ENCODE results near the gene ADAMTSL3. TPM values are rescaled to one million over a fixed set of nuclear protein-coding genes. Genes with fewer than 3 reads are reported as not detected.

ADAMTSL3 gene
- total and polyA plus RNA-seq, 2 of the 4 experiments (the other 2 are of a cell fraction): under 0.01 to 0.02 TPM

- H4K91ac ChIP-seq (ENCODE audit: insufficient read depth, low read depth, low read length): no peak overlapping the region
- BruUV-seq (replicated peaks): no TSS peak
- H3K4me2 ChIP-seq (ENCODE audit: low read depth, low read length): no peak overlapping the region
- dilution Hi-C loops (cut with HindIII; ENCODE audit: low sequenced_read_pairs, unreplicated experiment): no loop called here
- H4K8ac ChIP-seq (ENCODE audit: low read depth in 2 of 2, low read length in 2 of 2): no peak overlapping the region
- H3K9ac ChIP-seq (ENCODE audit: low read depth, low read length): no peak overlapping the region
- WGBS, 2 experiments (ENCODE audit: extremely low coverage in 2 of 2, insufficient read length in 1 of 2): no CpG with 5 or more reads among the region's 2 CpGs
- no peak overlapping the region for H3K4ac ChIP-seq (ENCODE audit: low read depth, low read length)
- no peak overlapping the region for H2AFZ ChIP-seq (replicated peaks; ENCODE audit: low read length, poor library complexity)
- H3K4me3 ChIP-seq (ENCODE audit: insufficient read depth, low read depth, low read length): no peak overlapping the region
- H3K36me3 ChIP-seq (ENCODE audit: control insufficient read depth, insufficient read depth, low read length): no peaks in the 10 kb centered on the region
- intact Hi-C loops (cut with micrococcal nuclease): no loop called here
- POLR2A ChIA-PET (ENCODE audit: unreplicated experiment): no interaction called here
- CTCF ChIA-PET: no interaction called here
- H2BK5ac ChIP-seq (ENCODE audit: low read depth, low read length, poor library complexity, severe bottlenecking): no peak overlapping the region
- H3K23ac ChIP-seq (ENCODE audit: low read depth, low read length): no peak overlapping the region
- H3K14ac ChIP-seq (replicated peaks; ENCODE audit: low read depth, low read length): no peak overlapping the region
- H3K18ac ChIP-seq (ENCODE audit: low read depth, low read length): no peak overlapping the region
- in situ Hi-C loops (cut with MboI; ENCODE audit: low sequenced_read_pairs): no loop called here
- no peaks in the 10 kb centered on the region for H3K4me1 ChIP-seq (ENCODE audit: control insufficient read depth, insufficient read depth, low read length)
- no peak overlapping the region for H3K56ac ChIP-seq (ENCODE audit: extremely low read depth, insufficient read depth, low read length)
- H2AK9ac ChIP-seq (replicated peaks; ENCODE audit: low read depth, low read length, poor library complexity): no peak overlapping the region
- H3K9me1 ChIP-seq (ENCODE audit: insufficient read depth, low read length): no peaks in the 10 kb centered on the region
- H3K27me3 ChIP-seq (ENCODE audit: control insufficient read depth, insufficient read depth, low read length): no peaks in the 10 kb centered on the region
- no peaks in the 10 kb centered on the region for H4K20me1 ChIP-seq (ENCODE audit: insufficient read depth, low read length)
- no peak overlapping the region for H3K27ac ChIP-seq (ENCODE audit: insufficient read depth, low read length)
- H2BK15ac ChIP-seq (ENCODE audit: low read depth, low read length): no peak overlapping the region
- H2AK5ac ChIP-seq (ENCODE audit: low read depth, low read length): no peak overlapping the region
- H3K79me1 ChIP-seq (ENCODE audit: low read depth in 1 of 2, low read length in 2 of 2): no peaks in the 10 kb centered on the region
- ATAC-seq (ENCODE audit: low read depth) (no peak), DNase-seq (no peak)
- no peak overlapping the region for H2BK20ac ChIP-seq (ENCODE audit: low read depth, low read length)
- no peak overlapping the region for H4K5ac ChIP-seq (ENCODE audit: low read depth, low read length)
- peak; percentile 66 for TF ChIP-seq CEBPB (IDR thresholded peaks at IDR 0.05; ENCODE audit: low read depth, low read length)
- TF ChIP-seq FOS (IDR thresholded peaks at IDR 0.05; ENCODE audit: low read depth, low read length): no peak
- H2BK120ac ChIP-seq (ENCODE audit: low read depth, low read length): no peak overlapping the region
- no peaks in the 10 kb centered on the region; the same call in 1 of the 2 replicates for H3K9me3 ChIP-seq (ENCODE audit: control insufficient read depth, insufficient read depth, low read length)
Observed at GRCh38 chr15:83912343-83912742, 258.4 kb downstream of the ADAMTSL3 start.
